ENCODE measurements around the gene ZNF287.
A peak's percentile ranks its signal among the peaks of the same experiment; 100 is the strongest.

Gene ZNF287

DNA sequence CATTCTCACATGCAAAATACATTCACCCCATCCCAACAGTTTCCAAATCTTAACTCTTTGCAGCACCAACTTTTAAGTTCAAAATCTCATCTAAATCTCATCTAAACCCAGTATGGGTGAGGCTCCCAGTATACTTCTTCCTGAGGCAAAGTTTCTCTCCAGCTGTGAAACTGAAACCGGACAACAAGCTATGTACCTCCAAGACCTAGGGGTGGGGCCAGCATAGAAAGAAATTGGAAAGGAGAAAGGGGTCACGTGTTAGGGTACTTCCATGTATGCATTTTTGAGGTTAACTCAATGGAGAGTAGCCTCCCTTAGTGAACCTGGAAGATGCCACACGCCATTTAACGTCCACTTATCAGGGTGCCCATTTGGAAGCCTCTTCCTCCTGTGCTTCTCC lies 53.1 kb downstream of the ZNF287 start:
- peak; percentile 14 for DNase-seq

DNA sequence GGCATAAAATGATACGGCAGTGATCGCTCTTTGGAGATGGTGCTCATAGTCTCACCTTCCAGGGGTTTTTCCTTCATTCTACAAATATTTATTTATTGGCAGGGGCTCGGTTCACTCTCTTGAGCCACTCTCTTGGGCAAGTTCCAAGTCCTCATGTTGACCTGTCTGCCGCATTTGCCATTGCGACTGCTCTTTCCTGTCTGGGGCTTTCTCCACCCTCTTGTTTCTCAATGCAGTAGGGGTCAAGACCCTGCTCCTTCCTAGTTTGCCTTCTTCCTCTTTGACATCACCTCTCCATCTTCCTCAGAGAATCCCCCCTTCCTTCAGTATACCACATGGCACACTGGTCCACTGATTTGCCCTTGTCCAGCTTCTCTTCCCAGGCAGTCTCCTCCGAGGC lies 55.1 kb downstream of the ZNF287 start:
- DNase-seq: no peak

DNA sequence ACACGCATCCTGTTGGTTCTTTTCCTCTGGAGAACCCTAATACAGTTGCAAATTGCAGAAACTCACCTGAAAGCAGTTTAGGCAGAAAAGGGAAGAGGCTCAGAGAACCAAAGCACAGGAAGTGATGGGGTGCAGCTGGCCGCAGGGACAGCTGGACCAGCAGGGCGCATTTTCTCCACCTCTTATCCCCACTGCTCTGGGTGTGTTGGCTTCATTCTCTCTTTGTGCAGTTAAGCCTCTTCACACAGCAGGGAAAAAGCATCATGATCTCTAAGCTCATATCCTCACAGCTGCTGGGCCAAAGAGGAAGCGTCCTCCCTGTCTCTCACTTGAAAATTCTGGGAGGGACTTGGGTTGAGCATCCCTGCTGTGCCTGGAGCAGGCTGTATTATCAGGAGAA lies 57.0 kb downstream of the ZNF287 start:
- no peak for DNase-seq

DNA sequence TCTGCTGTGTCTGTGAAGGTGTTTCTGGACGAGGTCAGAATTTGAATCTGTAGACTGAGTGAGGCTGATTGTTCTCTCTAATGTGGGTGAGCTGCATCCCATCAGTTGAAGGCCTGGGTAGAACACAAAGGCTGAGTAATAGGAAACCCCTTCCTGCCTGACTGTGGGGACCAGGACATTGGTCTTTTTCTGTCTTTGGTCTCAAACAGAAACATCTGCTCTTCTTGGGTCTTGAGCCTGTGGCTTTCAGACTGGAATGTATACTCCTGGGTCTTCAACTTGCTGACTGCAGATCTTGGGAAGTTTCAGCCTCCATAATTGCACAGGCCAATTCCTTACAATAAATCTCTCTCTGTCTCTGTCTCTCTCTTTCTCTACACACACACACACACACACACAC lies 57.4 kb downstream of the ZNF287 start:
- DNase-seq: no peak

DNA sequence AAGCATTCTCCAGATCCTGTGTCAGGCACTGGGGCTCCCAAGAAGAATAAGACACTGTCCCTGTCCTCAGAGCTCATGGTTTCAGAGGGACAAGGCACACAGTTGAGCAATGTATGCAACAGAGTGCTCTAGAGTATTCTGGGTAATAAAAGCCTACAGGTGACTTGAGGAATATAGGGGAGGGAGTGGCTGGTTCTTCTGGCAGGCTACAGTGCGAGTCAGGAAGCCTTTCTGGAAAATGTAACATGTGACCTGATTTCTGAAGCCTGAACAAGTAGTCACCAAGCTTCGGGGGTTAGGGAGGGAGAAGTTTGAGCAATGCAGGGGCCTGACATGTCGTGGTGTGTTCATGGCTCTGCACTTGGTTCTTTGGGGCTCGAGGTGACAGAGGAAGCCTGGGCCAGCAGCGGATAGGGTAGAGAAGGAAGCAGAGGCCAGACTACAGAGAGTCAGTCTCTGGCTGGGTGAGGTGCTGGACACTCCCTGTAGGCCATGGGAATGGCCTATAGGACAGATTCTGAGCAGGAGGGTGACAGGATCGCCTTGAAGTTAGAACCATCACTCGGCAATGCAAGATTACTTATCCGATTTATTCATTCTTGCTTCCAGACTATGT lies 61.0 kb downstream of the ZNF287 start:
- no peak for DNase-seq

DNA sequence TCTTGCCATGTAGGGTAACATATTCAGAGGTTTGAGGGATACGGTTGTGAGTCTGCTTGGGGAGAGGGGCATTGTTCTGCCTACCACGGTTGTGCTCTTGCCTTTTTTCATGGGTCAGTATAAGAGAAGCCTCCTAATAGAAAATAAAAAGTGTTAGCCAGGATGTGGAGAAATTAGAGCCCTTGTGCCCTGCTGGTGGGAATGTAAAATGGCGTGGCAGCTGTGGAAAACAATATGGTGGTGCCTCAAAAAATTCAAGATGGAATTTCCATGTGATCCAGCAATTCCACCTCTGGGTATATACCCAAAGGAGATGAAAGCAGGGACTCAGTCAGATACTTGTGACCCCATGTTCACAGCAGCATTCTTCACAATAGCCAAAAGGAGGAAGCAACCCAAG lies 62.8 kb downstream of the ZNF287 start:
- no peak for DNase-seq

DNA sequence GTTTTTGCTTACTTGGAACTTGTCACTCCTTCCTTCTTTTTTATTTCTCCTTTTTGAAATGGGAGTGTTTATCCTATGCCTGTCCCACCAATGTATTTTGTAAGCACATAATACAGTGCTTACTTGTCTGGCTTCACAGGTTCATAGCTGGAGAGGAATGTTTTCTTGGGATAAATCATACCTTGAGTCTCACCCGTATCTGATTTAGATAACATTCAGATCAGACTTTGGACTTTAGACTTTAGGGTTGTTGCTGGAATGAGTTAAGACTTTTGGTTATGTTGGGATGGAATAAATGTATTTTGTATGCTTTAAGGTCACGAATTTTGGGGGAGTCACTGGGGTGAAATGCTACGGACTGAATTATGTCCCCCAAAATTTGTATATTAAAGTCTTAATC lies 64.0 kb downstream of the ZNF287 start:
- DNase-seq: no peak
